Transverse colon (tissue), 3 donors: ENCODE measurements around the gene MANF.

Source experiments
- CTCF ChIP-seq, 5 experiments: fragments of 200-600 bp in 3 of 5; fragments of 450-650 bp in 2 of 5; sonication (generic) in 3 of 5; IDR thresholded peaks; 1 replicate in 2 of 5; 2 replicates in 3 of 5; pipeline ENCODE4 v1.5.1; 2016 to 2017; ENCODE audit warnings: antibody characterized with exemption in 5 of 5, inconsistent platforms in 3 of 5, mild to moderate bottlenecking in 2 of 5, moderate library complexity in 1 of 5
- EP300 ChIP-seq: sonication (generic); formaldehyde crosslinking; IDR thresholded peaks from one replicate; pipeline ENCODE4 v1.6.1; 2017; ENCODE audit warnings: antibody characterized with exemption, low read depth
- POLR2A ChIP-seq: fragments of 450-650 bp; IDR thresholded peaks from one replicate; pipeline ENCODE4 v1.6.1; 2016; ENCODE audit warnings: antibody characterized with exemption, mild to moderate bottlenecking, moderate library complexity

GRCh38 chr3:51390246-51391074 lies 5.4 kb downstream of the MANF start:
- TF ChIP-seq POLR2A (no peak), CTCF (IDR thresholded peaks at IDR 0.05) (peak in 2 of 5 experiments; percentile 81), EP300 (no peak)
